GM18519 (cell line): ENCODE data around the gene CD226.
"Not testable (repeated sequence)": the region's sequence is repeated elsewhere in the genome, so short reads cannot be mapped to it uniquely, and the experiment has no call there.

Experiments
- ATAC-seq: cut with Tn5 transposase; IDR thresholded peaks from one replicate; pipeline ENCODE4 v1.9.1; 2021; ENCODE audit warnings: mild to moderate bottlenecking, moderate library complexity; ENCODE audit not compliant: unreplicated experiment, low FRiP score

Gene CD226

GRCh38 chr18:69916412-69916811 is 31.3 kb downstream of the CD226 start:
- ATAC-seq, result no peak

- no peak for ATAC-seq
These were observed 38.8 kb downstream of the CD226 start for GRCh38 chr18:69908838-69909237.

- no peak for ATAC-seq
These were observed 40.9 kb downstream of the CD226 start for GRCh38 chr18:69906765-69907164.

- ATAC-seq, result no peak
These were observed 46.7 kb downstream of the CD226 start for GRCh38 chr18:69900941-69901340.

GRCh38 chr18:69899154-69899923 is 48.3 kb downstream of the CD226 start:
- ATAC-seq, result not testable (repeated sequence)

- no peak for ATAC-seq
These were observed 49.3 kb downstream of the CD226 start for GRCh38 chr18:69898241-69898861.

GRCh38 chr18:69897397-69898108 is 50.1 kb downstream of the CD226 start:
- peak; percentile 47 for ATAC-seq

GRCh38 chr18:69895066-69896047 is 52.3 kb downstream of the CD226 start:
- no peak for ATAC-seq

GRCh38 chr18:69894467-69894866 is 53.2 kb downstream of the CD226 start:
- no peak for ATAC-seq

- no peak for ATAC-seq
These were observed 57.1 kb downstream of the CD226 start for GRCh38 chr18:69890558-69890957.

GRCh38 chr18:69889009-69889408 is 58.7 kb downstream of the CD226 start:
- ATAC-seq, result no peak

- ATAC-seq, result no peak
These were observed 60.4 kb downstream of the CD226 start for GRCh38 chr18:69887256-69887655.

- peak; percentile 72 for ATAC-seq
These were observed 61.7 kb downstream of the CD226 start for GRCh38 chr18:69885841-69886531.

GRCh38 chr18:69885355-69885754 is 62.3 kb downstream of the CD226 start:
- ATAC-seq, result no peak

- ATAC-seq, result no peak
These were observed 63.9 kb downstream of the CD226 start for GRCh38 chr18:69883781-69884180.

- ATAC-seq, result peak; percentile 37
These were observed 64.6 kb downstream of the CD226 start for GRCh38 chr18:69882965-69883668.

- ATAC-seq, result no peak
These were observed 67.6 kb downstream of the CD226 start for GRCh38 chr18:69880083-69880482.

- not testable (repeated sequence) for ATAC-seq
These were observed 68.6 kb downstream of the CD226 start for GRCh38 chr18:69879051-69879450.
